H9 (cell line): ENCODE data around the gene JARID2. TPM values are rescaled to one million over a fixed set of nuclear protein-coding genes. Genes with fewer than 3 reads are reported as not detected.

ENCODE experiments used
- DNase-seq: peaks from one replicate; pipeline ENCODE4 v3.0.0-alpha.2; 2017
- H2AFZ ChIP-seq: one replicate; pipeline ENCODE4 v1.6.1; 2013; ENCODE audit warnings: mild to moderate bottlenecking, low read length, control low read depth, moderate library complexity
- H2AK5ac ChIP-seq: 2 replicates; pipeline ENCODE4 v1.6.1; 2013; ENCODE audit warnings: low read length, control low read depth, mixed read lengths; ENCODE audit not compliant: insufficient read length
- H2BK120ac ChIP-seq: one replicate; pipeline ENCODE4 v1.6.1; 2013; ENCODE audit warnings: low read depth, mild to moderate bottlenecking, low read length, control low read depth, inconsistent platforms; ENCODE audit not compliant: poor library complexity, severe bottlenecking
- H2BK12ac ChIP-seq: 2 replicates; pipeline ENCODE4 v1.6.1; 2013; ENCODE audit warnings: low read length, control low read depth, mixed read lengths, low read depth; ENCODE audit not compliant: insufficient read length
- H2BK15ac ChIP-seq: 2 replicates; pipeline ENCODE4 v1.6.1; 2013; ENCODE audit warnings: low read depth, low read length, control low read depth
- H2BK20ac ChIP-seq: one replicate; pipeline ENCODE4 v1.6.1; 2013; ENCODE audit warnings: low read depth, mild to moderate bottlenecking, low read length, control low read depth, inconsistent platforms; ENCODE audit not compliant: poor library complexity, severe bottlenecking
- H2BK5ac ChIP-seq: 2 replicates; pipeline ENCODE4 v1.6.1; 2013; ENCODE audit warnings: low read length, control low read depth, mixed read lengths; ENCODE audit not compliant: insufficient read length
- H3K14ac ChIP-seq: 2 replicates; pipeline ENCODE4 v1.6.1; 2013; ENCODE audit warnings: low read length, control low read depth; ENCODE audit not compliant: insufficient read depth
- H3K18ac ChIP-seq: 2 replicates; pipeline ENCODE4 v1.6.1; 2013; ENCODE audit warnings: low read depth, mild to moderate bottlenecking, mixed read lengths, low read length, control low read depth; ENCODE audit not compliant: insufficient read length
- H3K23ac ChIP-seq: 2 replicates; pipeline ENCODE4 v1.6.1; 2013; ENCODE audit warnings: low read length, control low read depth, mixed read lengths, low read depth; ENCODE audit not compliant: insufficient read length
- H3K23me2 ChIP-seq: 2 replicates; pipeline ENCODE4 v1.6.1; 2013; ENCODE audit warnings: low read depth, mild to moderate bottlenecking, mixed read lengths, low read length, control low read depth; ENCODE audit not compliant: insufficient read length, poor library complexity, severe bottlenecking
- H3K27ac ChIP-seq: 2 replicates; pipeline ENCODE4 v1.5.1; 2013; ENCODE audit warnings: low read length, control low read depth, mixed read lengths, low read depth; ENCODE audit not compliant: insufficient read length
- H3K27me3 ChIP-seq: 2 replicates; pipeline ENCODE4 v1.6.1; 2013; ENCODE audit warnings: low read length, control low read depth, inconsistent platforms; ENCODE audit not compliant: insufficient read depth
- H3K4ac ChIP-seq: 2 replicates; pipeline ENCODE4 v1.6.1; 2013; ENCODE audit warnings: low read depth, mild to moderate bottlenecking, control low read depth, inconsistent platforms, low read length, moderate library complexity
- H3K4me1 ChIP-seq: 2 replicates; pipeline ENCODE4 v1.6.1; 2013; ENCODE audit warnings: low read length, control low read depth, inconsistent platforms; ENCODE audit not compliant: insufficient read depth
- H3K4me2 ChIP-seq: 2 replicates; pipeline ENCODE4 v1.6.1; 2013; ENCODE audit warnings: low read length, control low read depth, mixed read lengths; ENCODE audit not compliant: insufficient read length, insufficient read depth
- H3K56ac ChIP-seq: 2 replicates; pipeline ENCODE4 v1.6.1; 2013; ENCODE audit warnings: low read depth, mild to moderate bottlenecking, mixed read lengths, low read length, control low read depth; ENCODE audit not compliant: insufficient read length
- H3K79me1 ChIP-seq: 2 replicates; pipeline ENCODE4 v1.6.1; 2013; ENCODE audit warnings: low read depth, mild to moderate bottlenecking, moderate library complexity, low read length, control low read depth, inconsistent platforms; ENCODE audit not compliant: insufficient read depth, poor library complexity, severe bottlenecking
- H3K79me2 ChIP-seq: 2 replicates; pipeline ENCODE4 v1.6.1; 2013; ENCODE audit warnings: low read length, control low read depth, inconsistent platforms; ENCODE audit not compliant: insufficient read depth
- H3K9ac ChIP-seq: 2 replicates; pipeline ENCODE4 v1.6.1; 2013; ENCODE audit warnings: low read length, control low read depth, mixed read lengths; ENCODE audit not compliant: insufficient read length; ENCODE audit errors: extremely low read depth
- H3K9me3 ChIP-seq: one replicate; pipeline ENCODE4 v1.6.1; 2013; ENCODE audit warnings: low read depth, low read length, inconsistent platforms; ENCODE audit not compliant: control insufficient read depth
- H3T11ph ChIP-seq: one replicate; pipeline ENCODE4 v1.6.1; 2013; ENCODE audit warnings: mild to moderate bottlenecking, low read length, control low read depth, inconsistent platforms
- H4K20me1 ChIP-seq: one replicate; pipeline ENCODE4 v1.6.1; 2013; ENCODE audit not compliant: control insufficient read depth, insufficient read length, insufficient read depth
- H4K5ac ChIP-seq: 2 replicates; pipeline ENCODE4 v1.6.1; 2013; ENCODE audit warnings: low read depth, mild to moderate bottlenecking, mixed read lengths, low read length, control low read depth; ENCODE audit not compliant: insufficient read length
- H4K8ac ChIP-seq: replicated peaks from 2 replicates; pipeline ENCODE4 v1.6.1; 2013; ENCODE audit warnings: low read length, control low read depth, mixed read lengths, low read depth; ENCODE audit not compliant: insufficient read length
- H4K91ac ChIP-seq: 2 replicates; pipeline ENCODE4 v1.6.1; 2013; ENCODE audit warnings: low read depth, mild to moderate bottlenecking, moderate library complexity, mixed read lengths, low read length, control low read depth; ENCODE audit not compliant: insufficient read length
- H3K27ac Mint-ChIP-seq, 3 experiments: 2 replicates in 2 of 3; 3 replicates in 1 of 3; pipeline ENCODE4 v1.8.0; 2020 to 2021; ENCODE audit warnings: mixed read lengths in 3 of 3, mild to moderate bottlenecking in 1 of 3, moderate library complexity in 1 of 3
- H3K27me3 Mint-ChIP-seq: 2 replicates; pipeline ENCODE4 v1.8.0; 2021; ENCODE audit warnings: low read depth, mild to moderate bottlenecking, moderate library complexity, mixed read lengths
- H3K36me3 Mint-ChIP-seq, 3 experiments: 2 replicates in 2 of 3; 3 replicates in 1 of 3; pipeline ENCODE4 v1.8.0; 2020 to 2021; ENCODE audit warnings: low read depth in 3 of 3, mixed read lengths in 3 of 3; ENCODE audit not compliant: insufficient read depth in 1 of 3
- H3K4me1 Mint-ChIP-seq, 2 experiments: 2 replicates each; pipeline ENCODE4 v1.8.0; 2020; ENCODE audit warnings: mixed read lengths in 2 of 2
- H3K4me3 Mint-ChIP-seq, 2 experiments: 2 replicates in 1 of 2; 3 replicates in 1 of 2; pipeline ENCODE4 v1.8.0; 2020 to 2021; ENCODE audit warnings: mild to moderate bottlenecking in 2 of 2, mixed read lengths in 2 of 2, moderate library complexity in 1 of 2
- H3K9me3 Mint-ChIP-seq, 2 experiments: 2 replicates in 1 of 2; 3 replicates in 1 of 2; pipeline ENCODE4 v1.8.0; 2020; ENCODE audit warnings: mild to moderate bottlenecking in 2 of 2, mixed read lengths in 2 of 2, moderate library complexity in 1 of 2
- CTCF ChIP-seq: fragments of 200-600 bp; sonication (generic); conservative IDR thresholded peaks from 3 replicates; pipeline ENCODE4 v1.8.0; 2021; ENCODE audit warnings: antibody characterized with exemption, mild to moderate bottlenecking
- WGBS: extraction: QIAGEN DNeasy Blood & Tissue Kit; methylation state at CpG from one replicate; pipeline ENCODE4 v1.1.7; 2013; ENCODE audit warnings: missing lambda C conversion rate, low lambda C conversion rate, mixed read lengths; ENCODE audit not compliant: insufficient read length; ENCODE audit errors: extremely low coverage; 5-methylcytosine and 5-hydroxymethylcytosine counted together
- total RNA-seq: library from RNA; stranded (reverse); gene quantifications from 2 replicates; pipeline ENCODE4 v1.2.1, GENCODE V29; 2021

JARID2 gene
- total RNA-seq, 1 experiment from 2014 or later, result 174 TPM

- no peak overlapping the region for H2AK5ac ChIP-seq
- H4K91ac ChIP-seq, result no peak overlapping the region
- H3K27ac ChIP-seq, result no peak overlapping the region
- TF ChIP-seq CTCF, result no peak
- no peak overlapping the region for H3K4ac ChIP-seq
- no peak overlapping the region for H3K14ac ChIP-seq
- H4K5ac ChIP-seq, result no peak overlapping the region
- no peaks in the 10 kb centered on the region for H4K20me1 ChIP-seq
- H3K18ac ChIP-seq, result no peak overlapping the region
- no peak overlapping the region for H3K56ac ChIP-seq
- H3K23me2 ChIP-seq, result peaks cover 6% of the 10 kb centered on the region
- Mint-ChIP-seq H3K36me3 (peaks cover 11 to 21% (median 19%) of the 10 kb centered on the region in 3 experiments), H3K27ac (peak overlapping the region in 2 of 3 experiments; percentile 50 to 87; a peak in 3 of 7 replicates), H3K27me3 (no peaks in the 10 kb centered on the region), H3K9me3 (no peaks in the 10 kb centered on the region), H3K4me1 (peaks cover 94 to 95% of the 10 kb centered on the region in 2 experiments), H3K4me3 (peak overlapping the region; percentile 46 to 76)
- no peak overlapping the region for H2BK20ac ChIP-seq
- peak overlapping the region; percentile 83 for H3K4me2 ChIP-seq
- H3K79me1 ChIP-seq, result no peaks in the 10 kb centered on the region
- H3K27me3 ChIP-seq, result no peaks in the 10 kb centered on the region
- no CpG with 5 or more reads among the region's 2 CpGs for WGBS
- no peak overlapping the region for H3K23ac ChIP-seq
- peaks cover 93% of the 10 kb centered on the region for H3K79me2 ChIP-seq
- H2BK12ac ChIP-seq, result no peak overlapping the region
- H3K4me1 ChIP-seq, result peaks cover 44% of the 10 kb centered on the region
- no peak overlapping the region for H2BK15ac ChIP-seq
- H2BK120ac ChIP-seq, result no peak overlapping the region
- H2AFZ ChIP-seq, result no peak overlapping the region
- no peak overlapping the region for H2BK5ac ChIP-seq
- DNase-seq, result no peak
- no peak overlapping the region for H3K9ac ChIP-seq
- no peak overlapping the region for H3T11ph ChIP-seq
- H4K8ac ChIP-seq, result no peak overlapping the region
- no peaks in the 10 kb centered on the region for H3K9me3 ChIP-seq
Observed at GRCh38 chr6:15267221-15267620, 21.4 kb downstream of the JARID2 start.
